ENCODE data around the gene PSMB10.
"Not testable (repeated sequence)": the region's sequence is repeated elsewhere in the genome, so short reads cannot be mapped to it uniquely, and the experiment has no call there.

PSMB10 gene

DNA sequence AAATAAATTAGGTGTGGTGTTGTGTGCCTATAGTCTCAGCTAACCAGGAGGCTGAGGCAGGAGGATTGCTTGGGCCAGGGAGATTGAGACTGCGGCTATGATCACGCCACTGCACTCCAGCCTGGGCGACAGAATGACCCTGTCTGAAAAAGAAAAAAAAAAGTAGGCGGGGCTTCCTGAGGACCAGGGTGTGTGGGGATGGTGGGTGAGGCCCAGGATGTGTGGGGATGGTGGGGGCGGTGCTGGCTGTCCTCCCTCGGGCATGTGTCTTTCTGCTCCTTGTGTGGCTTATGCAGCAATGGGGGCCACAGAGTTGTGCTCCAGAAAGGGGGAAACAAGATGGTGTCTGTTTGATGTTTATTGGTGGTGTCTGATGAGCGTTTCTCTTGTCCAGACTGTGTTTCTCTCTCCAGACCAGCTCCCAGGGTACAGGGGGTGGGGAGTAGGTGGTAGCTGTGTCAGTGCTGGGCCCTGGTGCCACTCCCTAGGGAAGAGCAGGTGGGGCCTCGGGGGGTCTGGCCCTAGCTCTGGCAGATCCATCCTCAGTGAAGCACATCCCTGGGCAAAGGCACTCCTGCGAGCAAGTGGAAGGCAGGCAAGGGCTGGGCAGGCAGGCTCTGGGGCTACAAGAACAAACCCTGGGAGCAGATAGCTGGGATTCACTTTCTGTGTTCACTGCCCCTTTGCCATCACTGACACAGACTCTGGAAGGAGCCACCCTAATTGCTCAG, 5.0 kb upstream of the PSMB10 start:
- DNase-seq = no peak

DNA sequence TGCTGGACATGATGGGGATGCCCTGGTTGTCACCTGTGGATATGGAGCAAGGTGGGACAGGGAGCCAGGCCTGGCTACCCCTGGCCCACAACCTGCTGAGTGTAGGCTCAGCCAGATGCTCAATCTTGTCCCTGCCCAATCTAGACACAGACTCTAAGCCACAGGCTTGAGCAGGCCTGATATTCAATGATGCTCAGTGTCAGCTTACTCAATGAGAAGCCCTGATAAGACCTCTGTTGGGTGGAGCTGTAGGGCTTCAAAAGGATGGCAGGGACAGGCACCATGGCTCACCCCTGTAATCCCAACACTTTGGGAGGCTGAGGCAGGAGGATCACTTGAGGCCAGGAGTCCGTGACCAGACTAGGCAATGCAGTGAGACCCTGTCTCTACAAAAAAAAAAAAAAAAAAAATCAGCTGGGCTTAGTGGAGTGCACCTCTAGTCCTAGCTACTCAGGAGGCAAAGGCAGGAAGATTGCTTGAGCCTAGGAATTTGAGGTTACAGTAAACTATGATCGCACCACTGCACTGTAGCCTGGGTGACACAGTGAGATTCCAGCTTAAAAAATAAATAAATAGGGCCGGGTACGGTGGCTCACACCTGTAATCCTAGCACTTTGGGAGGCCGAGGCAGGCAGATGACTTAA, 3.9 kb upstream of the PSMB10 start:
- no peak for DNase-seq

DNA sequence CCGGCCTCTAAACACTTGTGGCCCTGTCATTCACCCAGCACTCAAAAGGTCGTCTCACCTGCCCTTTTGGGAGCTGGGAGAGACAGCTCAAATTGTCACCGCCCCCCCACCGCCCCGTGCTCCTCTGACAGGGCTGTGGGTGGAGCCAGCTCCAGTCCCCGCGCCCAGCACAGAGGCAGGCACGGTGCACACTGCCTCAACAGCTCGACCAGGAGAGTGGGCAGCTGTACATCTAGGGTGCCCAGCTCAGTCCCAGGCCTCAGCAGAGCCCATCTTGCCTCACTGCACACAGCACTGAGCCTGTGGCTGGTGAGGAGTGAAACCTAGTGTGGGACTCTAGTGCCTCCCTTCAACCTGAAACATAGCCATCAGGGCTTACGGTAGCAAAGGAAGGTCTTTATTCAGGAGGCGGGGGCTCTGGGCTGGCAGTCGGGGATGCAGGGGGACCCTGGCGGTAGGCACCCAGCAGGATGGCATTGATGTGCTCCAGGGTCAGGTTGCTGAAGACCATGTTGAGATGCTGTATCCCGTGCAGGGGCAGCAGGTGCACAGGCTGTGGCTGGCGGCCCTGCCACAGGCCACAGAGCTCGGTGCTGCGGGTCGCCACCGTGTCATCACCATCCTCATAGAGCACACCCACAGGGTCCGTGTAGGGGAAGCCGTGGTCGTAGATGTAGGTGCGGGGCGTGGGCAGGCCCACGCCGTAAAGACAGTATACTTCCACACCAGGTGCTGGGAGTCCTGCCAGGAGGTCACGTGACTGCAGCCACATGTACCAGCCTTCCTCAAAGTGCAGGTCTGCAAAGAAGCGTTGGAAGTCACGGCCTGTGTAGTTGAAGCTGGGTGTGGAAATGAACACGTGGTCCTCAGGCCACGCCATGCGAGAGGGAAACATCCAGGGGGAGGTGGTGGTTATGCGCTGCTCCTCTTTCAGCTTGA, 3.1 kb upstream of the PSMB10 start:
- no peak for DNase-seq

DNA sequence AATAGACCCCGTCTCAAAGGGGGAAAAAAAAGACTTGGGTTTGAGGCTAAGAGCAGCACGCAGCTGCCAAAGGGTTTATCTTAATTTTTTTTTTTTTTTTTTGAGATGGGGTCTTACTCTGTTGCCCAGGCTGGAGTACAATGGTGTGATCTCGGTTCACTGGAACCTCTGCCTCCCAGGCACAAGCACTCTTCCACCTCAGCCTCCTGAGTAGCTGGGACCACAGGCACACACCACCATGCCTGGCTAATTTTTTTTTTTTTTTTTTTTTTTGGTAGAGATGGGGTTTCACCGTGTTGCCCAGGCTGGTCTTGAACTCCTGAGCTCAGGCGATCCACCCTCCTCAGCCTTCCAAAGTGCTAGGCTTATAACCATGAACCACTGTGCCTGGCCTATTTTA, 1.1 kb upstream of the PSMB10 start:
- DNase-seq = not testable (repeated sequence)

DNA sequence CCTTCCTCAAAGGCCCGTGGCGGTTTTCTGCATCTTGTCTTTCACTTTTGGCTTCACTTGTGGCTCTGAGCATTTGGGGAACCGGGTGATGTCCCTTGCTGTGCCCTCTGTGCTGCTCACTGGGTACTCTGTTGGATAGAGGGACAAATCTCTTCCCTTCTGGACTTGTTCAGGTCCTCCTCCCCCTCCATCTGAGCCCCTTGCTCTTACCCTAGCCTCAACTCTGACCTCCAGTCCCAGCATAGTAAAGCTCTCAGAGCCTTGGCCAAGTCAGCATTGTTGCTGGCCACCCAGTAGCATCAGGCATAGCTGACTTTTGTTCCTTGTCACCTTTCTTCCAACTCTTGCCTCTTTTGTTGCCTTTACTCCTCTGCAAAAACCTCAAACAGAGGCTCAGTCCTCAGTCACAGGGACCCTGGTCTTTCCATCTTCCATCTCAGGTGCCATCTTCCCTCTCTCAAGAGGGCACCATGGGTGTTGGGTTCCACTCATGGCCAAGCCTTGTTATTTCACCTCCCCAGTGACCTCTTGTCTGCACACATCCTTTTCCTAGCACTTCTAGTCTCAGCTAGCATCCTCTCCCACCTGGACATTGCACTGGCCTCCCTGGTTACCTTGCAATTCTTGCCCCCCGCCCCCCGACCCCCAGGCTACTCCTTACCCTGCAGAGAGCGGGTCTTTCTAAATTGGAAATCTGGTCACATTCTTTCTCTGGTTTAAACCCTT, 393 bp upstream of the PSMB10 start:
- DNase-seq = no peak

DNA sequence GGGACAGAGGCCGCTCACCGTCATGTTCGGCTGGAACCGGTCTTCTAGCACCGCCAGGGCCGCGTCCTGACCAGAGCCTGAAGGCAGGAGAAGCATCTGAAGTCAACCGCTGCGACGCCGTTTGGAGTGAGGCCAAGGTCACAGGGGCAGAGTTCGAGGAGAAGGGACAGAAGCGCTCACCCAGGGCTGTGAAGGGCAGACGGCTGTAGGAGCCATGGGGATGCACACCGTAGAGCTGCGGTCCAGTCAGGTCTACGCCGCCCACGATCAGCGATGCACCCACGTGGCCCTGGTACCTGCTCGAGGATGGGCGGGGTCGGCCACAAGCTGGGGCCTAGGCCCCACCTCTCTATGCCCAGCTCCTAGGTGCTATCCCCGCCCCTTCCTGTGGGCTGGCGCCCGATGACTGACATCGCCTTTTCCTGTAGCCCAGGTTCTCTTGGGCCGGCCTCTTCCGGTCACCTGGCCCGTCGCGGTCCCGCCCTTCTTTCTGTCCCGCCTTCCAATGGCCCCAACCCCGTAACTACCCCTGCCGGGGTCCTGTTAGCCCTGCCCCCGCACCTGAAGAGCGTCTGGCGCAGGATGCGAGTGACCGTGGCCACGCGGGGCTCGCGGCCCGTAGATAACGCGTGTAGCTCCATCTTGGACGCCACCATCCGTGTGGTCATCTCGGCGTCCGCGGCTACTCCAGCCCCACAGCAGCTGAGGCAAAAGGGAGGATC, 1.1 kb downstream of the PSMB10 start:
- peak; percentile 96 for DNase-seq

DNA sequence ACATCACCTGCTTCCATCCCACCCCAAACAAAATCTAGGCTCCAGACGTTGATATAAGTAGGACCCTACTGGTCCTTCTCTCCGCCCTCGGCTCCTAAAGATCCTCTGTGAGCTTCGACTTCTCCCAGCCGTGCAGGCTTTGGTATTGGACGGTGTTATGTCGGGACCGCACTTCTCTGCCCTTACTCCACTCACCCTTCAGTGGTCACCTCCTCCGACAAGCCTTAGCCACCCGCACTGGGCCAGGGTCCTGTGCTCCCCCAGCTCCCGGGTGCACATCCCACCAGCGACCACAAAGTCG, 1.6 kb downstream of the PSMB10 start:
- no peak for DNase-seq

DNA sequence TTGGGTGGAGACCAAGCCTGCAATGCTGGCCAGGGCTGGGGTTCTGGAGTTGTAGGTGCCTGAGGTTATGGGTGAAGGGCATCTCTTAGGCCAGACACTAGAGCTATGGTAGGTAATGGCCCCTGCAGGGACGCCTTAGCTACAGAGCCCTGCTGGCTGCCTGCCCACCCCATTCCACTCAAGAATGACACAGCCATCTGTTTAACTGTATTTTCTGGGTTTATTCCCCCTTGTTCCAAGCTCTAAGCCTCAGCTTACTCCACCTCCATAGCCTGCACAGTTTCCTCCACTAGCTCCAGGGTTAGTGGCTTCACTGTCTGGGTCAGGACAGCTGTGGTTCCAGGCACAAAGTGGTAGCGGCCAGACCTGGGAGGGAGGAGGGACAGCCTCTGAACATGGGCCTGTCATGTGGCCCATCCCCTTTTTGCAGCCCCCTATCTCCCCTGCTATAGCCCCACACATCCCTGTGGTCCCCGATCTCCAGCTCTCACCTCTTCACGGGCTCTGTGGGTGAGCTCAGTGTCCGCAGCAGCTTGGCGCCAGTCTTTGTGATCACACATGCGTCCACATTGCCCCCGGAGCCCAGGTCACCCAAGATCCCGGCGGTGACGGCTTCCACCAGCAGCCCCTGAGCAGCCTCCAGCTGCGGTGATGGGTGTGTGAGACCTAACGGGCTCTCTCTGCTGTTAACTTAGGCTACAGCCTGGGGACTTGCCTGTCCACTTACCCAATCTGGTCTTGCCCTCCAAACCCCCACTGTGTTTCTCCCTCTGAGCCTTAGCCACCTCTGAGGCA, 2.1 kb downstream of the PSMB10 start:
- no peak for DNase-seq

DNA sequence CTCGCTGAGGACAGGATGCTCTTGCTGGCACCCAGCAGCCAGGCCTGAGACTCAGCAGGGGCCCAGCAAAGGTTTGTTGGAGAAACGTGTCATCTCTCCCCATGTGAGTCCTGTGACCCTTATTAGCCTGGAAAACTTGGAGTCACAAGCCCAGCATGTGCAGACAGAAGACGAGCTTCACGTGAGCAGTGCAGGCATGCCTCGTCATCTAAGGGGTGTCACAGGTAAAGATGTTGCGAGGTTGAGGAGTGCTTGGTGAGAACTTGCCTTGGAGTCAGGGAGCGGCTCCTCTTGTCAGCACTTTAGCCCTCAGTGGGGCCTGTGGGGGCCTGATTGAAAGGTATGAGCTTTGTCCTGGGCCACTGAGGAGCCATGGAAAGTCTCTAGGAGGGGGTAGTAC, 2.8 kb downstream of the PSMB10 start:
- DNase-seq = no peak

DNA sequence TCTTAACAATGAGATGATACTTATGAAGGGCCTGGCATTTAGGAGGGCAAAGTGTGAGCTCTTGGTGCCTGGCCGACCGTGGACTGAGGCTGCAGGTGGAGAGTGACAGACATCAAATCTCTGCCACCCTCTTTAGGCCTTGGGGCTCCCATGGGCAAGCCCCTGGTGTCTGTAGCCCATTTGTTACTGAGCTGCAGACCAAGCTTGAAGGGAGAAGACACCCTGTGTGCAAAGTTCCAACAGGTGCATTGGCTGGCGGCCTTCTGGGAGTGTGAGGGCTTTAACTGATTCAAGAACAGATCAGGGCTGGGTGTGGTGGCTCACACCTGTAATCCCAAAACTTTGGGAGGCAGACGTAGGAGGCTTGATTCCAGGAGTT, 4.2 kb downstream of the PSMB10 start:
- DNase-seq = no peak

DNA sequence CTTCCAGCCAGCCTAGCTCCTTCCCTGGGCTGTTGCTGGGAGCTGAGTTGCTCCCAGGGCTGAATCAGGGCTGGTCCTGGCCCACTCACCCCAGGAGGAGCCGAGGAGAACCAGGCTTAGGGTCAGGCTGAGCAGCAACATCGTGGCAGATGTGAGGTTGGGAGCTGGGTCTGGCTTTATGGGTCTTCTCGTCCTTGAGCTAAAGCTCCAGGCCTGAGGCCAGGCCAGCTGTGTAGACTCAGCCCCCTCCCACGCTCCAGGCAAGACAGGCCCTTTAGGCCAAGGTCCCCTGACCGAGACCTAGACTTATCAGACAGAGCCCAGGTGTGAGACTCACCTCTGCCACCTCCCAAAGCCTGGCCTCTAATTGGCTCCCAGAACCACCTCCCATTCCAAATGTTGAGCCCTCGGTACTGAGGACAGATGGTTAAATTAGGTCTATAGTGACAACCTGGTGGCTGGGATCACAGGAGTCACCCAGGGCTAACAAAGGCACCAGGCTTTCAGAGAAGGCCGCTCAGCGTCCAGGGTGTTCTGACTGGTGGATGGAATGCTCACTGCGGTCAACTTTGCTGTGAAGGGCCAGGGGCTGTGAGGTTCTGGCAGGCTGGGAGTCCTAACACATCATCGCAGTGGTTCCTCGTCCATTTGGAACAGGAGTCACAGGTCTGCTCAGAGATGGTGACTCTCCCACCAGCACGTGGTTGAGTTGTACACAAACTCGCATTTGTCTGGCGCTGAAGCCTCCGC, 4.8 kb downstream of the PSMB10 start, which contains the start of gene CTRL:
CTRL (minus strand) TSS at position 151 of the 750 bp plus-strand sequence; CDS start at position 141, 10 bp downstream.
- no peak for DNase-seq

DNA sequence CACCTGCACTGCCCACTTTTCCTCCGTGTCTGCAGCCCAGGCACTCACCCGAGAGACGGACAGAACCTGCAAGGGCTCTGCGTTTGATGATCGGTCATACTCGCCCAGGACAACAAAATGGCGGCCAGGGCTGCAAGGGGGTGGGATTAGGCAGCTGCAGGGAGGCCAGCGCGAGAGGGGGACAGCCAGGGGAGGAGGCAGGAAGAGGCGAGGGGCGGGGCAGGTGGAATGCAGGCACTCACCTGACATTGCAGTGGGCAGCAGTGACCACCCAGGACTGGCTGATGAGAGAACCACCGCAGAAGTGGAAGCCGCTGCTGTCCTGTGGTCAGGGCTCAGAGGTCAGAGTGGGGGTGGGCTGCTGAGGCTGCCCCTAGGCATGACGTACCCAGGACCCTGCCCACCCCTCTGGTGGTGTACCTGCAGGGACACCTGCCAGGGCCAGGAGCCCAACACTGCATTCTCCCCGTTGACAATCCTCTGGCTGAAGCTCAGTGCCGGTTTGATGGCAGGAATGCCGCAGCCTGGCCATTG, 5.9 kb downstream of the PSMB10 start:
- no peak for DNase-seq

DNA sequence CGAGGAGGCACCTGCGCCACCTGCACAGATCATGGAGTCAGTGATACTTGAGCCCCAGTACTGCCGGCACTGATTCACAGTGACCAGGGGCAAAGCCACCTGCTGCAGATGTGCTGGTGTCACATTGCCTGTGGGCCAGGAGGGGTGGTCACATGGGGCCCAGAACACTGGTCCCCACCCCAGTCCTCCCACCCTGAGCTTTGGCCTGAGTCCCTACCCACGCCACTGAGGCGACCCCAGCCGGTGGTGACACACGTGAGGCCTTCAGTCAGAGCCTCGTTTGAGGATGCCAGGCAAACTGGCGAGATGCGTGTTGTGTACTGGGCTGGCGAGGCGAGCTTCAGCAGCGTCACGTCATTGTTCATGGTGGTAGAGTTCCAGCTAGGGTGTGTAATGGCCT, 6.5 kb downstream of the PSMB10 start:
- no peak for DNase-seq

DNA sequence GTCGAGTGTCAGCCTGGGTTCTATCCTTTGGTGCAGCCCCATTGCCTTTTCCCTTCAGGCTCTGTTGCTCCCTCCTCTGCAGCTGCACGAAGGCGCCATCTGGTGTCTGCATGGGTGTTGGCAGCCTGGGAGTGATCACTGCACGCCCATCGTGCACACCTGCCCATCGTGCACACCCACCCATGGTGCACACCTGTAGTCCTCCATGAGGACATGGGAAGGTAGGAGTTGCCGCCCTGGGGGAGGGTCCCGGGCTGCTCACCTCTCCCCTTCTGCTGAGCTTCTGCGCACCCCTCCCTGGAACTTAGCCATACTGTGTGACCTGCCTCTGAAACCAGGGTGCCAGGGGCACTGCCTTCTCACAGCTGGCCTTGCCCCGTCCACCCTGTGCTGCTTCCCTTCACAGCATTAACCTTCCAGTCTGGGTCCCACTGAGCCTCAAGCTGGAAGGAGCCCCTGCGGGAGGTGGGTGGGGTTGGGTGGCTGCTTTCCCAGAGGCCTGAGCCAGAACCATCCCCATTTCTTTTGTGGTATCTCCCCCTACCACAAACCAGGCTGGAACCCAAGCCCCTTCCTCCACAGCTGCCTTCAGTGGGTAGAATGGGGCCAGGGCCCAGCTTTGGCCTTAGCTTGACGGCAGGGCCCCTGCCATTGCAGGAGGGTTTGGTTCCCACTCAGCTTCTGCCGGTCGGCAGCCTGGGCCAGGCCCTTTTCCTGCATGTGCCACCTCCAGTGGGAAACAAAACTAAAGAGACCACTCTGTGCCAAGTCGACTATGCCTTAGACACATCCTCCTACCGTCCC, 7.9 kb downstream of the PSMB10 start:
- DNase-seq = peak; percentile 80

DNA sequence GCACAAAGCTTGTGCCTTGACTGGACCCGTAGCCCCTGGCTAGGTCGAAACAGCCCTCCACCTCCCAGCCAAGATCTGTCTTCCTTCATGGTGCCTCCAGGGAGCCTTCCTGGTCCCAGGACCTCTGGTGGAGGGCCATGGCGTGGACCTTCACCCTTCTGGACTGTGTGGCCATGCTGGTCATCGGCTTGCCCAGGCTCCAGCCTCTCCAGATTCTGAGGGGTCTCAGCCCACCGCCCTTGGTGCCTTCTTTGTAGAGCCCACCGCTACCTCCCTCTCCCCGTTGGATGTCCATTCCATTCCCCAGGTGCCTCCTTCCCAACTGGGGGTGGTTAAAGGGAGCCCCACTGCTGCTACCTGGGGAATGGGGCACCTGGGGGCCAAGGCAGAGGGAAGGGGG, 8.5 kb downstream of the PSMB10 start:
- no peak for DNase-seq

DNA sequence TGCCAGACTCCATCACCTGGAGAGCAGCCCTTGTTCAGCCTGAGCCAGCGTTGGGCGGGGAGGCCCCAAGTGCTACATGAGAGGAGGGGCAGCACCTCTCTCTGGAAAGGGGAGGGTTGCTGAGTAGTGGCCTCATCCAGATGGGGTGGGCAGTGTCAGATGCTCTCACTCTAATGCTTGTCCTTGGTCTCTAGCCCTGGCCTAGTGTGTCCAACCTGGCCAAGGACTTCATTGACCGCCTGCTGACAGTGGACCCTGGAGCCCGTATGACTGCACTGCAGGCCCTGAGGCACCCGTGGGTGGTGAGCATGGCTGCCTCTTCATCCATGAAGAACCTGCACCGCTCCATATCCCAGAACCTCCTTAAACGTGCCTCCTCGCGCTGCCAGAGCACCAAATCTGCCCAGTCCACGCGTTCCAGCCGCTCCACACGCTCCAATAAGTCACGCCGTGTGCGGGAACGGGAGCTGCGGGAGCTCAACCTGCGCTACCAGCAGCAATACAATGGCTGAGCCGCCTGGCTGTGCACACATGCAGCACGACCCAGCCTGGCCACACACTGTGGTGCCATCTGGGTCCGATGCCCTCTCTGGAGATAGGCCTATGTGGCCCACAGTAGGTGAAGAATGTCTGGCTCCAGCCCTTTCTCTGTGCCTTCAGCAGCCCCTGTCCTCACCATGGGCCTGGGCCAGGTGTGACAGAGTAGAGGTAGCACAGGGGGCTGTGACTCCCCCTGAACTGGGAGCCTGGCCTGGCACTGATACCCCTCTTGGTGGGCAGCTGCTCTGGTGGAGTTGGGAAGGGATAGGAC, 9.3 kb downstream of the PSMB10 start:
- no peak for DNase-seq

DNA sequence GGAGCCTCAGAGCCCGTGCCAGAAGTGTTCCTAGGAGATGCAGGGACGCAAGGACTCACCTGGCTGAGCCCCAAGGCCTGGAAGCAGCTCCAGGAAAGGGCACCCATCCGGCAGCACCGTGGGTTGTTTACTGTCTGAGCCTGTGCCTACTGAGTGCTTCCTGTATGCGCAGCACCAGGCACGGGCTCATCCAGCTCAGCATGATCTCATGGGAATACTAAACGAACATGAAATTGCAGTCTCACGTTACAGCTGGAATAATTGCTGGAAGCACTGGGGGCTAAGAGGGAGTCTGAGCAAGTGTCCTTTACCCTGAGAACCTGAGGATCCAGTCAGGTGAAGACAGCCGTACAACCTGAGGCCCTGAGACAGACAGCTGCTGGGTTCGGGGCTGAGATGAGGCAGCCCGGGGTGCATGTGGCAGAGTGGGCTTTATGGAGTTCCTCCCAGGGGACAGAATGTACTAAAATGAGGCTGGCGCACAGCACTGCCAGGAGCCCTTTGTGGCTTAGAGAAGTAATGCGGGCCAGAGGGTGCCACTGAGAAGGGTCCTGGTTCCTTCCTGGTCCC, 10.4 kb downstream of the PSMB10 start:
- peak; percentile 24 for DNase-seq

Data from femur (tissue), 1 donor.